PC-3 (cell line): ENCODE data around the gene LRFN4. TPM values are rescaled to one million over a fixed set of nuclear protein-coding genes. Genes with fewer than 3 reads are reported as not detected.
A peak's percentile ranks its signal among the peaks of the same experiment; 100 is the strongest.

Source experiments
- ATAC-seq: fragments of 200-7000 bp; cut with Tn5 transposase; 2 replicates; pipeline ENCODE4 v1.9.1; 2020; ENCODE audit warnings: mild to moderate bottlenecking, moderate library complexity
- BruUV-seq: library from RNA; stranded (reverse); fragments of 400-500 nt; replicated peaks from 2 replicates; lab custom pipeline; 2021; lab: Mats Ljungman, UMichigan
- CTCF ChIA-PET: fragments of 300-600 bp; sonication (Branson Sonifier 250); formaldehyde crosslinking; loops from one replicate; lab custom pipeline; 2022; ENCODE audit warnings: antibody characterized with exemption; lab: Charles Lee
- POLR2A ChIA-PET: fragments of 300-600 bp; sonication (Branson Sonifier 250); formaldehyde crosslinking; loops from one replicate; lab custom pipeline; 2022; ENCODE audit warnings: antibody characterized with exemption; ENCODE audit not compliant: unreplicated experiment; lab: Charles Lee
- DNase-seq: peaks from one replicate; pipeline ENCODE4 v3.0.0-alpha.2; 2015
- H2AFZ ChIP-seq: fragments of 300-600 bp; sonication (generic); 2 replicates; pipeline ENCODE4 v1.6.0; 2016; ENCODE audit warnings: antibody characterized with exemption, low read length
- H3F3A ChIP-seq: fragments of 300-600 bp; sonication (generic); one replicate; pipeline ENCODE4 v1.6.0; 2017; ENCODE audit warnings: antibody characterized with exemption, low read length, control low read depth, mild to moderate bottlenecking; ENCODE audit not compliant: unreplicated experiment
- H3K27ac ChIP-seq: fragments of 300-600 bp; sonication (generic); 2 replicates; pipeline ENCODE4 v1.5.1; 2016; ENCODE audit warnings: mild to moderate bottlenecking, low read length
- H3K27me3 ChIP-seq: fragments of 300-600 bp; sonication (generic); 2 replicates; pipeline ENCODE4 v1.6.1; 2016; ENCODE audit warnings: low read length, mixed read lengths
- H3K36me3 ChIP-seq: fragments of 300-600 bp; sonication (generic); 2 replicates; pipeline ENCODE4 v1.6.1; 2016; ENCODE audit warnings: low read depth, mixed run types, low read length, mixed read lengths
- H3K4me1 ChIP-seq: fragments of 300-600 bp; sonication (generic); 2 replicates; pipeline ENCODE4 v1.5.1; 2016; ENCODE audit warnings: low read length; ENCODE audit not compliant: insufficient read depth
- H3K4me2 ChIP-seq: fragments of 300-600 bp; sonication (generic); 2 replicates; pipeline ENCODE4 v1.6.0; 2016; ENCODE audit warnings: low read length
- H3K4me3 ChIP-seq: fragments of 300-600 bp; sonication (generic); 2 replicates; pipeline ENCODE4 v1.5.1; 2016; ENCODE audit warnings: mild to moderate bottlenecking, low read length, mixed read lengths
- H3K79me2 ChIP-seq: fragments of 300-600 bp; sonication (generic); 2 replicates; pipeline ENCODE4 v1.6.1; 2017; ENCODE audit warnings: low read length, mixed read lengths
- H3K9ac ChIP-seq: fragments of 300-600 bp; sonication (generic); 2 replicates; pipeline ENCODE4 v1.6.0; 2016; ENCODE audit warnings: mild to moderate bottlenecking, low read length
- H3K9me2 ChIP-seq: fragments of 300-600 bp; sonication (generic); replicated peaks from 2 replicates; pipeline ENCODE4 v1.6.1; 2016; ENCODE audit warnings: mixed run types, low read length, mixed read lengths
- H3K9me3 ChIP-seq: fragments of 300-600 bp; sonication (generic); 2 replicates; pipeline ENCODE4 v1.6.1; 2016; ENCODE audit warnings: low read length, mixed read lengths
- H4K20me1 ChIP-seq: fragments of 300-600 bp; sonication (generic); 2 replicates; pipeline ENCODE4 v1.6.1; 2016; ENCODE audit warnings: low read length, mixed read lengths
- EZH2 ChIP-seq: fragments of 300-600 bp; sonication (generic); IDR thresholded peaks from one replicate; pipeline ENCODE4 v1.6.1; 2017; ENCODE audit warnings: antibody characterized with exemption, mild to moderate bottlenecking, low read length; ENCODE audit not compliant: unreplicated experiment
- EZH2phosphoT487 ChIP-seq: fragments of 300-600 bp; sonication (generic); IDR thresholded peaks from 2 replicates; pipeline ENCODE4 v1.6.1; 2018; ENCODE audit warnings: mild to moderate bottlenecking, antibody characterized with exemption, low read length, borderline replicate concordance
- intact Hi-C: fragments of 100-400 bp; cut with micrococcal nuclease; formaldehyde crosslinking; loops from 2 replicates; pipeline ENCODE4 v1.9.0; 2023
- total RNA-seq: library from RNA; depleted of rRNA; stranded (reverse); fragments of >200 nt; gene quantifications from 2 replicates; pipeline ENCODE4 v1.2.3, GENCODE V29; 2014
- TF ChIP-seq, protein P1 (sequence below): fragments of 300-600 bp; sonication (generic); conservative IDR thresholded peaks from 2 replicates; pipeline ENCODE4 v1.5.1; 2017; ENCODE audit warnings: antibody characterized with exemption, low read depth, mild to moderate bottlenecking, low read length

The LRFN4 gene
- total RNA-seq, 1 experiment from 2014 or later: 64.4 TPM

DNA sequence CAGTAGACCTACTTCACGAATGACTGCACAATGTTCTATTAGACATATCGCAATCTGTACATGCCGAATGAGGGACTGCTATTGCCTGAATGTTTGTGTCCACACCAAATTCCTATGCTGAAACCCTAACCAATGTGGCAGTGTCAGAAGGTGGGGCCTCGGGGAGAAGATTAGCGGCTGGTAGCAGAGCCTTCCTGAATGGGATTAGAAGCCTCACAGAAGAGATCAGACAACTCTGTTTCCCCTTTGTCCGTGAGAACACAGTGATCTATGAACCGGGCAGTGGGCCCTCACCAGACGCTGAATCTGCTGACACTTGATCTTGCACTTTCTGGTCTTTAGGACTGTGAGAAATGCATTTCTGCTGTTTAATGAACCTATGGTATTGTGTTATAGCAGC, 33.1 kb downstream of the LRFN4 start:
- ChIA-PET POLR2A (no interaction called here), CTCF (no interaction called here)
- intact Hi-C loops: loop anchor here (5.0 to 10.0 kb wide), 2 partner anchors 77 to 165 kb away; partner anchors contain the start of gene RHOD
- Histone ChIP-seq H3K27me3 (no peaks in the 10 kb centered on the region), H2AFZ (no peak overlapping the region), H4K20me1 (no peaks in the 10 kb centered on the region), H3K4me1 (peaks cover 24% of the 10 kb centered on the region), H3K27ac (no peak overlapping the region), H3K36me3 (no peaks in the 10 kb centered on the region), H3K79me2 (no peaks in the 10 kb centered on the region), H3K4me3 (no peak overlapping the region), H3F3A (no peaks in the 10 kb centered on the region), H3K9me2 (no peaks in the 10 kb centered on the region), H3K9me3 (no peaks in the 10 kb centered on the region), H3K9ac (no peak overlapping the region), H3K4me2 (no peak overlapping the region)
- no peak for ATAC-seq
- DNase-seq: no peak
- TF ChIP-seq EZH2phosphoT487 (no peak), EZH2 (no peak)
- TF ChIP-seq, protein P1, sequence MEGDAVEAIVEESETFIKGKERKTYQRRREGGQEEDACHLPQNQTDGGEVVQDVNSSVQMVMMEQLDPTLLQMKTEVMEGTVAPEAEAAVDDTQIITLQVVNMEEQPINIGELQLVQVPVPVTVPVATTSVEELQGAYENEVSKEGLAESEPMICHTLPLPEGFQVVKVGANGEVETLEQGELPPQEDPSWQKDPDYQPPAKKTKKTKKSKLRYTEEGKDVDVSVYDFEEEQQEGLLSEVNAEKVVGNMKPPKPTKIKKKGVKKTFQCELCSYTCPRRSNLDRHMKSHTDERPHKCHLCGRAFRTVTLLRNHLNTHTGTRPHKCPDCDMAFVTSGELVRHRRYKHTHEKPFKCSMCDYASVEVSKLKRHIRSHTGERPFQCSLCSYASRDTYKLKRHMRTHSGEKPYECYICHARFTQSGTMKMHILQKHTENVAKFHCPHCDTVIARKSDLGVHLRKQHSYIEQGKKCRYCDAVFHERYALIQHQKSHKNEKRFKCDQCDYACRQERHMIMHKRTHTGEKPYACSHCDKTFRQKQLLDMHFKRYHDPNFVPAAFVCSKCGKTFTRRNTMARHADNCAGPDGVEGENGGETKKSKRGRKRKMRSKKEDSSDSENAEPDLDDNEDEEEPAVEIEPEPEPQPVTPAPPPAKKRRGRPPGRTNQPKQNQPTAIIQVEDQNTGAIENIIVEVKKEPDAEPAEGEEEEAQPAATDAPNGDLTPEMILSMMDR: no peak
- no TSS peak for BruUV-seq

DNA sequence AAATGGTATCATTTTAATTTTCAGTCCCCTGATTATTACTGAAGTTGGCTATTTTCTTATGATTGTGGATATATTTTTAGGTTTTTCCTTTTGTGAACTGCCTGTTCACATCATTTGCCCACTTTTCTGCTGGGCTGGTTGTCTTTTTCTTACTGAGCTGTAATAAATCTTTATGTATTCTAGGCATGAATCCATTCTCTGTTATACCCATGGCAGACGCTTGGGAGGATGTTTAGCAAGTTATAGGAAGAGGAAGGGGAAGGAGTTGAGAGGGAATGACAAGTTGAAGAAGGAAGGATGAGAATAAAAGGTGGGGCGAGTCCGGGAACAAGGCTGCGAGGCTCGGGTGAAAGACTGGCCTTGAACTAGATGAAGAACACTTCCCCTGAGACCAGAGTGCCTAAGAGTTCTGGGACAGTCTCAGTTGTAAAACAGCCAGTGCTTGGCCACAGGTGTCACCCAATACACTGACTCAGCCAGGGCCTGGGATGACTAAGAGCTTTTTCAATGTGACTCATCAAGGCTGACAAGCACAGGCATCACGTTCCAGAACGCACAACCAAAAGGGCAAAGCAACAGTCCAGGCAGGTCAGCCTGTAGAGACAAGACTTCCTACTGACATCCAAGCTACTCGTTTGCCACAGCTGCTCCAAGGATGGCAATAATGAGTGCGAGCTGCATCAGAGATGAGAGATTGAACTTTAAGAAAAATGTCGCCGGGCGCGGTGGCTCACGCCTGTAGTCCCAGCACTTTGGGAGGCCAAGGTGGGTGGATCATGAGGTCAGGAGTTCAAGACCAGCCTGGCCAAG, 35.2 kb downstream of the LRFN4 start:
- H3K9me2 ChIP-seq: no peaks in the 10 kb centered on the region
- ChIA-PET POLR2A (interaction anchor here (0.5 to 0.6 kb wide), 2 partner anchors 36 to 148 kb away, joined by 3 to 7 read pairs; no protein-coding TSS in a partner anchor), CTCF (interaction anchor here (0.6 kb wide), 1 partner anchor 134 kb away, joined by 3 read pairs; no protein-coding TSS in a partner anchor)
- BruUV-seq: TSS peak; percentile 62
- H2AFZ ChIP-seq: peak overlapping the region; percentile 46; the same call in 1 of the 2 replicates
- H3K27ac ChIP-seq: peak overlapping the region; percentile 78
- peaks cover 24% of the 10 kb centered on the region for H3K4me1 ChIP-seq
- H3K9ac ChIP-seq: peak overlapping the region; percentile 5
- TF ChIP-seq EZH2phosphoT487: no peak
- TF ChIP-seq, protein P1: peak; percentile 33; the same call in 1 of the 2 replicates
- H3K9me3 ChIP-seq: no peaks in the 10 kb centered on the region
- peak; percentile 99 for ATAC-seq
- H3K27me3 ChIP-seq: no peaks in the 10 kb centered on the region
- peak overlapping the region; percentile 23; the same call in 1 of the 2 replicates for H3K4me3 ChIP-seq
- no peaks in the 10 kb centered on the region for H3F3A ChIP-seq
- H4K20me1 ChIP-seq: no peaks in the 10 kb centered on the region
- peak; percentile 99 for DNase-seq
- intact Hi-C loops: loop anchor here (5.0 kb wide), 1 partner anchor 75 kb away; no protein-coding TSS in a partner anchor
- no peaks in the 10 kb centered on the region for H3K79me2 ChIP-seq
- no peaks in the 10 kb centered on the region for H3K36me3 ChIP-seq
- H3K4me2 ChIP-seq: peak overlapping the region; percentile 68

DNA sequence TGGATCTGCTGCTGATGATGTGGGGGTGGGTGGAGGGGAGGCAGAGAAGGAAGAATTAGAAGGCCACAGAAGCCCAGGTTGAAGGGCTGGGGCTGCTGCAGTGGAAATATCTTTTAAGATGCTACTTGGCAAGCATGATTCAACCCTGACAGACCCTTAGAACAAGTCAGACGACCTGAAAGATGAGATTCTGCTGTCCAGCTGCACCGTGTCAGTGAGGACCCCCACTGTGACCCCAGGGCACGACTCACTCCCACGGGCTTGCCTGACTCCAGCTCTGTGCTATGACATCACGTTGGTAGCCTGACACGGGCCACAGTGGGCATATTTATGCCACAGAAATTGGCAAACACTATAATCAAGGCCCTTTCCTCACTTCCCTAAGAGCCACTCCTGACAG, 36.0 kb downstream of the LRFN4 start:
- Histone ChIP-seq H4K20me1 (no peaks in the 10 kb centered on the region), H3K9me2 (no peaks in the 10 kb centered on the region), H3F3A (no peaks in the 10 kb centered on the region), H3K27me3 (no peaks in the 10 kb centered on the region), H3K9ac (no peak overlapping the region), H3K4me1 (peaks cover 24% of the 10 kb centered on the region), H3K36me3 (no peaks in the 10 kb centered on the region), H2AFZ (no peak overlapping the region), H3K79me2 (no peaks in the 10 kb centered on the region), H3K4me2 (peak overlapping the region; percentile 21), H3K9me3 (no peaks in the 10 kb centered on the region), H3K4me3 (no peak overlapping the region), H3K27ac (peak overlapping the region; percentile 78)
- CTCF ChIA-PET: no interaction called here
- no TSS peak for BruUV-seq
- POLR2A ChIA-PET: interaction anchor here (0.5 kb wide), 1 partner anchor 37 kb away, joined by 7 read pairs; no protein-coding TSS in a partner anchor
- TF ChIP-seq, protein P1: no peak
- no peak for TF ChIP-seq EZH2
- no peak for TF ChIP-seq EZH2phosphoT487
- ATAC-seq: no peak
- intact Hi-C loops: loop anchor here (5.0 kb wide), 1 partner anchor 74 kb away; no protein-coding TSS in a partner anchor
- DNase-seq: peak; percentile 15
